DMS53 treated with DMSO at 0.1 percent for 48 hours (cell line): ENCODE data around the gene GSC2.

Source experiments
- DNase-seq: peaks from one replicate; lab custom pipeline; 2025; ENCODE audit not compliant: unreplicated experiment; lab: John Stamatoyannopoulos, UW

GSC2 gene

DNA sequence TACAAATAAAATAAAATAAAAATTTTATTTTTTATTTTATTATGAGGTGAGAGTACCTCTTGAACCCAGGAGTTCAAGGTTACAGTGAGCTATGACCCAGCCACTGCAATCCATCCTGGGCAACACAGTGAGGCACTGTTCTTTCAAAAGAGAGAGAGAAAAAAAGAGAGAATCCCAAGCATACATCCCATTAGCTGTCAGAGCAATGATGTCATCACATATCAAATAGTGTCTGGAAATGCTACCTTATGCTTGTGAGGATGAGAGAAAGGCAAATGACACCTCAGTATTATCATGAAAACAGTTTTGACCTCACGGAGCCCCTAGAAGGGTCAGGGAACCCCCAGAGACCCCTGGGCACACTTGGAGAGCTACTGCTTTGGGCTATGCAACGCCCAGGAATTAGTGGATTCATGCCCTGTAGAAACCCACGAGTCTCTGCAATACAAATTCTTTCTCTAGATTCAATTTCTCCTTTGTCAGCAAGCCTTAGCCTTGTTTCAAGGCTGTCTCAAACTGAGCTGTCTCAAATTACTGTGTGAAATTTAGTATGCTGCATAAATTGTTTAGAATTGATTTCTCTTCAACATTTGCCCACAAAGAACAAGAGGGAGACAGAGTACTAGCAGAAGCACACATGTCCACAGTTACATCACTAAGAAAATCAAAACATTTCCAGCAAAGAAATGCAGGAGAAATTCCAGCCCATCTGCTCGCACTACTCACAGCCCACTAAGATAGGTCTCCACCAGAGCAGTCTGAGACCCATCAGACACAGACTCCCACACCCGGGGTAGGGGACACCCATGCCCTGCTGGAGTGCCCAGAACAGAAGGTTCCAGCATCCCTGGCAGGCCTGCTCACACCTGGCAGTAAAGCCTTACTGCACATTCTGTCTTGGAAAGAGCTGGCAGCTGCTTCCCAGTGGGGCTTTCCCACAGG lies 45.9 kb downstream of the GSC2 start:
- no peak for DNase-seq

DNA sequence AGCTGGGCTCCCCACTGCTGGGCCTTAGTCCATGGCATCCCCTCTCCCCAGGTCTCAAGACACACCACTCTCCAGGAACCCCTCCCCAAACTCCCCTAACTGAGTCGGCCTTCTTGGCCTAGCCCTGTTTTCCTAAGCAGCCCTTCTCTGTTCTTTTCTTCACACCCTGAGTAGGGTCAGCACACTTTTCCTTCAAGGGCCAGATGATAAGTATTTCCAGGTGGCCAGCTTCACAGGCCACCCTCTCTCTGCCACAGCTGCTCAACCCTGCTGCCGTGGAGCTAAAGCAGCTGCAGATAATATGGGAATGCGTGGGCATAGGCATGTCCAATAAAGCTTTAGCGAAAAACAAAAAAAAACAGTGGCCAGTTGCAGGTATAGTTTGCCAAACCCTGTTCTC lies 51.9 kb downstream of the GSC2 start:
- DNase-seq: no peak

DNA sequence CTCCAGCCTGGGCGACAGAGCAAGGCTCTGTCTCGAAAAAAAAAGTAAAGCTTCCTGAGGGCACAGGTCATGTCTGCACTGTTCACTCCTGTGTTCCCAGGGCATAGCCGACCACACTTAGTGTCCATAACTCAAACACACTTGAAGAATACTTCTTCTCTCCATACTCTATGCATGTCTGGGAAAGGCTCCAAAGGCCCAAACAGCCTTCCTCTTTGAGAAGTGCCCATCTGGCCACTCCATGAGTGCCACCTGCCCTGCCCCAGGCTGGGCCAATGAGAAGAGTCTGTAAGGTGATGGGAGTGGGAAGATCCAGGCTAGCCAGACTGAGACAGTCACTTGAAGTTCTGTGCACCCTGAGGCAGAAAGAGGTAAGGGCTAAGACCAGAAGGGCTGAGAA lies 52.6 kb downstream of the GSC2 start:
- DNase-seq: no peak
